Spleen (tissue), 11 donors: ENCODE data around the gene PKD1L1. TPM values are rescaled to one million over a fixed set of nuclear protein-coding genes. Genes with fewer than 3 reads are reported as not detected.

ENCODE experiments used
- DNase-seq: peaks from one replicate; pipeline ENCODE4 v3.0.0-alpha.2; 2020
- H3K27ac ChIP-seq, 8 donors: fragments of 200-600 bp; sonication (generic) in 7 of 8; 1 replicate in 4 of 8; 2 replicates in 4 of 8; pipeline versions ENCODE4 v1.5.0 to v1.8.0; 2016 to 2021; ENCODE audit warnings: inconsistent platforms in 4 of 8, mild to moderate bottlenecking in 4 of 8, moderate library complexity in 1 of 8
- H3K27me3 ChIP-seq, 7 donors: fragments of 200-600 bp; sonication (generic) in 6 of 7; replicated peaks in 1 of 7; 1 replicate in 4 of 7; 2 replicates in 3 of 7; pipeline versions ENCODE4 v1.5.0 to v1.8.0; 2016 to 2021; ENCODE audit warnings: inconsistent platforms in 3 of 7, mild to moderate bottlenecking in 1 of 7
- H3K36me3 ChIP-seq, 6 donors: fragments of 200-600 bp; sonication (generic) in 5 of 6; 1 replicate in 4 of 6; 2 replicates in 2 of 6; pipeline versions ENCODE4 v1.5.0 to v1.8.0; 2016 to 2021; ENCODE audit warnings: inconsistent platforms in 2 of 6
- H3K4me1 ChIP-seq, 6 donors: fragments of 200-600 bp; sonication (generic) in 5 of 6; 1 replicate in 3 of 6; 2 replicates in 3 of 6; pipeline versions ENCODE4 v1.5.0 to v1.8.0; 2016 to 2021; ENCODE audit warnings: inconsistent platforms in 3 of 6
- H3K4me3 ChIP-seq, 8 donors: fragments of 200-600 bp; sonication (generic) in 7 of 8; 1 replicate in 4 of 8; 2 replicates in 4 of 8; pipeline versions ENCODE4 v1.5.0 to v1.8.0; 2016 to 2021; ENCODE audit warnings: inconsistent platforms in 4 of 8, mild to moderate bottlenecking in 4 of 8, moderate library complexity in 2 of 8
- H3K9me3 ChIP-seq, 8 donors: fragments of 200-600 bp; sonication (generic) in 7 of 8; 1 replicate in 4 of 8; 2 replicates in 4 of 8; pipeline versions ENCODE4 v1.5.0 to v1.8.0; 2016 to 2021; ENCODE audit warnings: inconsistent platforms in 4 of 8
- CTCF ChIP-seq, 11 experiments: fragments of 200-600 bp in 7 of 11; fragments of 450-650 bp in 4 of 11; sonication (generic) in 4 of 11; IDR thresholded peaks in 8 of 11; conservative IDR thresholded peaks in 3 of 11; 1 replicate in 7 of 11; 2 replicates in 4 of 11; pipeline versions ENCODE4 v1.4.0 to v1.8.0; 2016 to 2021; ENCODE audit warnings: antibody characterized with exemption in 11 of 11, inconsistent platforms in 4 of 11, mild to moderate bottlenecking in 1 of 11
- POLR2A ChIP-seq, 3 donors: fragments of 450-650 bp; IDR thresholded peaks; one replicate each; pipeline ENCODE4 v1.5.1; 2017; ENCODE audit warnings: antibody characterized with exemption in 3 of 3, mild to moderate bottlenecking in 1 of 3
- POLR2AphosphoS5 ChIP-seq, 3 donors: sonication (generic); formaldehyde crosslinking; IDR thresholded peaks; one replicate each; pipeline ENCODE4 v1.5.1; 2017; ENCODE audit warnings: antibody characterized with exemption in 3 of 3
- WGBS, 5 donors: extraction: QIAGEN DNeasy Blood & Tissue Kit in 3 of 5; methylation state at CpG; one replicate each; pipeline versions ENCODE4 v1.1.5 to v1.1.7; 2013 to 2018; 5-methylcytosine and 5-hydroxymethylcytosine counted together
- intact Hi-C: fragments of 100-400 bp; cut with DNase I; formaldehyde crosslinking; loops from one replicate; pipeline ENCODE4 v1.15.0; 2023; ENCODE audit warnings: low total_unique reads
- polyA plus RNA-seq, 3 donors: library from polyadenylated mRNA; stranded (reverse); fragments of 200-250 nt; gene quantifications; one replicate each; pipeline ENCODE4 v1.2.1, GENCODE V29; 2013
- total RNA-seq, 7 donors: library from RNA; depleted of rRNA in 3 of 7; stranded (reverse); fragments of >200 nt in 3 of 7; fragmentation: NEBNext Ultra II Directional in 4 of 7; extraction: Animal tissue kit (Norgen Biotek cat#: 25700) in 4 of 7; gene quantifications; one replicate each; pipeline versions ENCODE4 v1.1.0 to v1.2.1, GENCODE V29; 2016 to 2021
- donor health status: healthy with polysubstance abuse.
- donor health status: DM: no; HTN: no; CAD: no; lungs with moderate emphysema.
- donor health status: DM: no; HTN: no; CAD: no.
- donor health status: Bipolar disorder and iron deficiency.
- donor health status: healthy.
- donor health status: DM: no; HTN: no; CAD: no.
- donor health status: DM: yes; HTN: yes; CAD: no.

The PKD1L1 gene
- total and polyA plus RNA-seq, 10 donors = 0.28 to 1.3 (median 0.49) TPM

GRCh38 chr7:47807756-47808155, 140.5 kb downstream of the PKD1L1 start:
- TF ChIP-seq CTCF (IDR thresholded peaks at IDR 0.05 in 8 of 11, conservative IDR thresholded peaks at IDR 0.05 in 3 of 11) (peak in 1 of 11 experiments; percentile 18), POLR2AphosphoS5 (IDR thresholded peaks at IDR 0.05) (no peak)
- Histone ChIP-seq H3K27ac (peak overlapping the region in 4 of 8 donors; percentile 76 to 81 (median 80)), H3K4me3 (peak overlapping the region in 4 of 8 donors; percentile 13 to 53 (median 27)), H3K27me3 (no peaks in the 10 kb centered on the region), H3K4me1 (peaks cover 7 to 54% (median 34%) of the 10 kb centered on the region in 6 donors), H3K36me3 (no peaks in the 10 kb centered on the region), H3K9me3 (no peaks in the 10 kb centered on the region)
- 44 to 59% (median 54%) methylated on average over 3 to 5 of the region's 5 CpGs for WGBS, 5 donors
- no peak for DNase-seq
- intact Hi-C loops = loop anchor here (5.0 kb wide), 1 partner anchor 365 kb away; no protein-coding TSS in a partner anchor

- H3K4me3 ChIP-seq = peak overlapping the region in 4 of 8 donors; percentile 13 to 53 (median 27)
- intact Hi-C loops = loop anchor here (5.0 kb wide), 1 partner anchor 365 kb away; no protein-coding TSS in a partner anchor
- no peaks in the 10 kb centered on the region for H3K36me3 ChIP-seq
- peak overlapping the region in 5 of 8 donors; percentile 49 to 81 (median 78) for H3K27ac ChIP-seq
- no peak for DNase-seq
- H3K4me1 ChIP-seq = peaks cover 7 to 48% (median 32%) of the 10 kb centered on the region in 6 donors
- H3K27me3 ChIP-seq = no peaks in the 10 kb centered on the region
- no peaks in the 10 kb centered on the region for H3K9me3 ChIP-seq
- TF ChIP-seq POLR2A (IDR thresholded peaks at IDR 0.05) = no peak
- TF ChIP-seq POLR2AphosphoS5 (IDR thresholded peaks at IDR 0.05) = no peak
- TF ChIP-seq CTCF (IDR thresholded peaks at IDR 0.05 in 8 of 11, conservative IDR thresholded peaks at IDR 0.05 in 3 of 11) = no peak
- 9 to 24% (median 23%) methylated on average over 3 of the region's 3 CpGs for WGBS, 5 donors
These were observed 141.1 kb downstream of the PKD1L1 start for GRCh38 chr7:47807126-47807525.

GRCh38 chr7:47806701-47807103, 141.6 kb downstream of the PKD1L1 start:
- DNase-seq = no peak
- peak overlapping the region in 5 of 8 donors; percentile 49 to 81 (median 78) for H3K27ac ChIP-seq
- WGBS, 5 donors = 20 to 40% (median 35%) methylated on average over 6 to 7 of the region's 7 CpGs

GRCh38 chr7:47804767-47805545, 143.3 kb downstream of the PKD1L1 start:
- H3K27me3 ChIP-seq = no peaks in the 10 kb centered on the region
- TF ChIP-seq CTCF (IDR thresholded peaks at IDR 0.05 in 8 of 11, conservative IDR thresholded peaks at IDR 0.05 in 3 of 11) (no peak), POLR2AphosphoS5 (IDR thresholded peaks at IDR 0.05) (no peak), POLR2A (IDR thresholded peaks at IDR 0.05) (no peak)
- 84 to 97% (median 91%) methylated on average over 6 of the region's 6 CpGs for WGBS, 5 donors
- no peaks in the 10 kb centered on the region for H3K36me3 ChIP-seq
- H3K27ac ChIP-seq = peak overlapping the region in 4 of 8 donors; percentile 76 to 81 (median 80)
- no peaks in the 10 kb centered on the region for H3K9me3 ChIP-seq
- no peak overlapping the region for H3K4me3 ChIP-seq
- intact Hi-C loops = loop anchor here (5.0 kb wide), 1 partner anchor 363 kb away; no protein-coding TSS in a partner anchor
- H3K4me1 ChIP-seq = peaks cover 7 to 34% (median 31%) of the 10 kb centered on the region in 6 donors
- no peak for DNase-seq

More at GRCh38 chr7:47806701-47807103, 141.6 kb downstream of the PKD1L1 start:
- Histone ChIP-seq H3K4me1 (peaks cover 7 to 45% (median 31%) of the 10 kb centered on the region in 6 donors), H3K4me3 (peak overlapping the region in 4 of 8 donors; percentile 13 to 53 (median 27)), H3K27me3 (no peaks in the 10 kb centered on the region), H3K36me3 (no peaks in the 10 kb centered on the region), H3K9me3 (no peaks in the 10 kb centered on the region)
- TF ChIP-seq POLR2A (IDR thresholded peaks at IDR 0.05) (no peak), POLR2AphosphoS5 (IDR thresholded peaks at IDR 0.05) (peak in 2 of 3 donors; percentile 63 to 68)
- intact Hi-C loops = loop anchor here (5.0 kb wide), 1 partner anchor 364 kb away; no protein-coding TSS in a partner anchor
